ENCODE measurements around the gene SMAD9. TPM values are rescaled to one million over a fixed set of nuclear protein-coding genes. Genes with fewer than 3 reads are reported as not detected.
A peak's percentile ranks its signal among the peaks of the same experiment; 100 is the strongest.

SMAD9 gene
- total RNA-seq, 1 experiment from 2014 or later, result 0.87 TPM

- no peak overlapping the region for H2AFZ ChIP-seq (ENCODE audit: low read length)
- H3F3A ChIP-seq (ENCODE audit: low read length, unreplicated experiment), result no peaks in the 10 kb centered on the region
- H3K79me2 ChIP-seq (ENCODE audit: low read length), result no peaks in the 10 kb centered on the region
- H3K4me2 ChIP-seq (ENCODE audit: low read length), result 0 out of 2 replicates have a peak overlapping the region, but pooled peaks have one; percentile 19
- DNase-seq (peak; percentile 37), ATAC-seq (peak; percentile 84)
- no peaks in the 10 kb centered on the region for H3K36me3 ChIP-seq (ENCODE audit: low read depth, low read length)
- H3K9me2 ChIP-seq (replicated peaks; ENCODE audit: low read length), result no peaks in the 10 kb centered on the region
- H3K27me3 ChIP-seq (ENCODE audit: low read length), result no peaks in the 10 kb centered on the region
- peaks cover 4% of the 10 kb centered on the region; the same call in 1 of the 2 replicates for H3K4me1 ChIP-seq (ENCODE audit: insufficient read depth, low read length)
- intact Hi-C loops (cut with micrococcal nuclease), result loop anchor here (2.0 to 5.0 kb wide), 3 partner anchors 43 to 69 kb away; no protein-coding TSS in a partner anchor
- no TSS peak for BruUV-seq (replicated peaks)
- no peaks in the 10 kb centered on the region for H4K20me1 ChIP-seq (ENCODE audit: low read length)
- peak overlapping the region; percentile 64 for H3K27ac ChIP-seq (ENCODE audit: low read length)
- CTCF ChIA-PET, result no interaction called here
- H3K9me3 ChIP-seq (ENCODE audit: low read length), result no peaks in the 10 kb centered on the region
- no peak for TF ChIP-seq EZH2 (IDR thresholded peaks at IDR 0.05; ENCODE audit: low read length, unreplicated experiment)
- no peak for TF ChIP-seq EZH2phosphoT487 (IDR thresholded peaks at IDR 0.05; ENCODE audit: borderline replicate concordance, low read length)
- TF ChIP-seq CTCF (conservative IDR thresholded peaks at IDR 0.05; ENCODE audit: low read depth, low read length), result no peak
- no peak overlapping the region for H3K4me3 ChIP-seq (ENCODE audit: low read length)
- POLR2A ChIA-PET (ENCODE audit: unreplicated experiment), result no interaction called here
- H3K9ac ChIP-seq (ENCODE audit: low read length), result no peak overlapping the region; the same call in 1 of the 2 replicates
Observed at GRCh38 chr13:36913463-36913862, 6.6 kb downstream of the SMAD9 start.

DNA sequence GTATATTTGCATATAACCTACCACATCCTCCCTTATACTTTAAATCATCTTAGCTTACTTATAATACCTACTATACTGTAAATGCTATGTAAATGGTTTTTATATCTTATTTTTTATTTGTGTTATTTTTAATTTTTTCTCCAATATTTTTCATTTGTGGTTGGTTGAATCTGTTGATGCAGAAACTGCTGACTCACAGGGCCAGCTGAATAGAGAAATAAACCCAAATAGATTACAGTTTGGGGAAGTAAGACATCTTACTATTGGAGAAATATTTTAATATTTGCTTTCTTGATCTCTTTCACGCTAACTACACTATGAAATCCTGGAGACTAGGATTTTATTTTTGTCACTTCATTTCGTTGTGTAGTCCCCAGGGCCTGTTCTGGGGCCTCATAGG lies 7.1 kb downstream of the SMAD9 start:
- DNase-seq (no peak), ATAC-seq (no peak; the same call in 1 of the 2 replicates)
- intact Hi-C loops (cut with micrococcal nuclease), result loop anchor here (2.0 to 5.0 kb wide), 3 partner anchors 42 to 69 kb away; no protein-coding TSS in a partner anchor
- POLR2A ChIA-PET (ENCODE audit: unreplicated experiment), result no interaction called here
- no peak overlapping the region for H3K9ac ChIP-seq (ENCODE audit: low read length)
- H2AFZ ChIP-seq (ENCODE audit: low read length), result no peak overlapping the region
- H3K36me3 ChIP-seq (ENCODE audit: low read depth, low read length), result no peaks in the 10 kb centered on the region
- CTCF ChIA-PET, result no interaction called here
- no peaks in the 10 kb centered on the region for H3K9me2 ChIP-seq (replicated peaks; ENCODE audit: low read length)
- no peak overlapping the region for H3K4me3 ChIP-seq (ENCODE audit: low read length)
- H3F3A ChIP-seq (ENCODE audit: low read length, unreplicated experiment), result no peaks in the 10 kb centered on the region
- BruUV-seq (replicated peaks), result no TSS peak
- H3K4me2 ChIP-seq (ENCODE audit: low read length), result 0 out of 2 replicates have a peak overlapping the region, but pooled peaks have one; percentile 19
- TF ChIP-seq EZH2phosphoT487 (IDR thresholded peaks at IDR 0.05; ENCODE audit: borderline replicate concordance, low read length) (no peak), CTCF (conservative IDR thresholded peaks at IDR 0.05; ENCODE audit: low read depth, low read length) (no peak), EZH2 (IDR thresholded peaks at IDR 0.05; ENCODE audit: low read length, unreplicated experiment) (no peak)
- H3K4me1 ChIP-seq (ENCODE audit: insufficient read depth, low read length), result peaks cover 4% of the 10 kb centered on the region; the same call in 1 of the 2 replicates
- H3K79me2 ChIP-seq (ENCODE audit: low read length), result no peaks in the 10 kb centered on the region
- H3K9me3 ChIP-seq (ENCODE audit: low read length), result no peaks in the 10 kb centered on the region
- H3K27me3 ChIP-seq (ENCODE audit: low read length), result no peaks in the 10 kb centered on the region
- peak overlapping the region; percentile 64 for H3K27ac ChIP-seq (ENCODE audit: low read length)
- no peaks in the 10 kb centered on the region for H4K20me1 ChIP-seq (ENCODE audit: low read length)

DNA sequence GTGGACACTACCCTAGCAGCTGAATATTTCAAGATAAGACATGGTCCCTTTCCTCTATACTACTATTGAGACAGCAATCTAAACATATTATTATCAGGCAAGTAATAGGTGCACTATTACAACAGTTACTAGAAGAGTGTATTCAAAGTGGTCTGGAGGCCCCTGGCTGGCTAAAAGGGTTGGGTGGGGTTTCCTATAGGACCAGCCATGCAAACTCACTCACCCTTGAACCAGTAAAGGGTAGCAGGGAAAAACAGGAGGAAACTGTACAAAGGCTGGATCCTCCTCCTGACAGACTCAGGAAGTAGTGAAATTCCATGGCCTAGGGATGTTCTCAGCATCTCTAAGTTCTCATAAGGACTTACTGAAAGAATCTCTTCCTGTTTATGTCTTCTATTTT lies 7.7 kb downstream of the SMAD9 start:
- Histone ChIP-seq H4K20me1 (ENCODE audit: low read length) (no peaks in the 10 kb centered on the region), H3K27me3 (ENCODE audit: low read length) (no peaks in the 10 kb centered on the region), H3K27ac (ENCODE audit: low read length) (no peak overlapping the region), H3K9ac (ENCODE audit: low read length) (no peak overlapping the region), H3K4me2 (ENCODE audit: low read length) (no peak overlapping the region), H3K79me2 (ENCODE audit: low read length) (no peaks in the 10 kb centered on the region), H3K9me2 (replicated peaks; ENCODE audit: low read length) (no peaks in the 10 kb centered on the region), H3F3A (ENCODE audit: low read length, unreplicated experiment) (no peaks in the 10 kb centered on the region), H2AFZ (ENCODE audit: low read length) (no peak overlapping the region), H3K4me1 (ENCODE audit: insufficient read depth, low read length) (peaks cover 4% of the 10 kb centered on the region; the same call in 1 of the 2 replicates), H3K36me3 (ENCODE audit: low read depth, low read length) (no peaks in the 10 kb centered on the region), H3K4me3 (ENCODE audit: low read length) (no peak overlapping the region), H3K9me3 (ENCODE audit: low read length) (no peaks in the 10 kb centered on the region)
- DNase-seq (no peak), ATAC-seq (no peak)
- BruUV-seq (replicated peaks), result no TSS peak
- POLR2A ChIA-PET (ENCODE audit: unreplicated experiment), result no interaction called here
- TF ChIP-seq CTCF (conservative IDR thresholded peaks at IDR 0.05; ENCODE audit: low read depth, low read length), result no peak
- TF ChIP-seq EZH2phosphoT487 (IDR thresholded peaks at IDR 0.05; ENCODE audit: borderline replicate concordance, low read length), result no peak
- no peak for TF ChIP-seq EZH2 (IDR thresholded peaks at IDR 0.05; ENCODE audit: low read length, unreplicated experiment)
- CTCF ChIA-PET, result no interaction called here
- intact Hi-C loops (cut with micrococcal nuclease), result loop anchor here (2.0 to 5.0 kb wide), 3 partner anchors 42 to 70 kb away; no protein-coding TSS in a partner anchor
